ENCODE results near the gene NTM.

GRCh38 chr11:132005887-132006286 lies 635.5 kb downstream of the NTM start:
- TF ChIP-seq, protein P1, sequence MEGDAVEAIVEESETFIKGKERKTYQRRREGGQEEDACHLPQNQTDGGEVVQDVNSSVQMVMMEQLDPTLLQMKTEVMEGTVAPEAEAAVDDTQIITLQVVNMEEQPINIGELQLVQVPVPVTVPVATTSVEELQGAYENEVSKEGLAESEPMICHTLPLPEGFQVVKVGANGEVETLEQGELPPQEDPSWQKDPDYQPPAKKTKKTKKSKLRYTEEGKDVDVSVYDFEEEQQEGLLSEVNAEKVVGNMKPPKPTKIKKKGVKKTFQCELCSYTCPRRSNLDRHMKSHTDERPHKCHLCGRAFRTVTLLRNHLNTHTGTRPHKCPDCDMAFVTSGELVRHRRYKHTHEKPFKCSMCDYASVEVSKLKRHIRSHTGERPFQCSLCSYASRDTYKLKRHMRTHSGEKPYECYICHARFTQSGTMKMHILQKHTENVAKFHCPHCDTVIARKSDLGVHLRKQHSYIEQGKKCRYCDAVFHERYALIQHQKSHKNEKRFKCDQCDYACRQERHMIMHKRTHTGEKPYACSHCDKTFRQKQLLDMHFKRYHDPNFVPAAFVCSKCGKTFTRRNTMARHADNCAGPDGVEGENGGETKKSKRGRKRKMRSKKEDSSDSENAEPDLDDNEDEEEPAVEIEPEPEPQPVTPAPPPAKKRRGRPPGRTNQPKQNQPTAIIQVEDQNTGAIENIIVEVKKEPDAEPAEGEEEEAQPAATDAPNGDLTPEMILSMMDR (conservative IDR thresholded peaks at IDR 0.05), result no peak
- no peak for TF ChIP-seq ZFX (IDR thresholded peaks at IDR 0.05)

Data from C4-2B (cell line).